Kidney (tissue), 14 donors: ENCODE data around the gene COL4A2. TPM values are rescaled to one million over a fixed set of nuclear protein-coding genes. Genes with fewer than 3 reads are reported as not detected.

Source experiments
- DNase-seq, 5 donors: peaks; one replicate each; pipeline ENCODE4 v3.0.0-alpha.2; 2013 to 2020
- FAIRE-seq: peaks from 2 replicates; lab custom pipeline; 2012; peaks lifted over from hg19 to GRCh38; lab: Jason Lieb, UNC
- H3K27ac ChIP-seq, 2 donors: one replicate each; pipeline ENCODE4 v1.7.0; 2013; ENCODE audit warnings: low read depth in 2 of 2, low read length in 2 of 2, inconsistent platforms in 1 of 2
- H3K27me3 ChIP-seq: one replicate; pipeline ENCODE4 v1.7.1; 2013; ENCODE audit warnings: low read length, inconsistent platforms; ENCODE audit not compliant: control insufficient read depth, insufficient read depth
- H3K36me3 ChIP-seq, 3 donors: one replicate each; pipeline versions ENCODE4 v1.7.0 to v1.7.1; 2013; ENCODE audit warnings: low read length in 3 of 3, control low read depth in 1 of 3, inconsistent platforms in 1 of 3; ENCODE audit not compliant: insufficient read depth in 3 of 3, control insufficient read depth in 2 of 3
- H3K4me1 ChIP-seq, 3 donors: one replicate each; pipeline versions ENCODE4 v1.7.0 to v1.7.1; 2013; ENCODE audit warnings: low read length in 3 of 3, inconsistent platforms in 1 of 3, low read depth in 1 of 3; ENCODE audit not compliant: control insufficient read depth in 2 of 3, insufficient read depth in 2 of 3
- H3K4me3 ChIP-seq, 3 donors: one replicate each; pipeline versions ENCODE4 v1.7.0 to v1.8.1; 2013; ENCODE audit warnings: low read length in 3 of 3, control low read depth in 1 of 3, inconsistent platforms in 1 of 3
- H3K9ac ChIP-seq, 3 donors: one replicate each; pipeline versions ENCODE4 v1.7.0 to v1.7.1; 2013; ENCODE audit warnings: low read length in 3 of 3, control low read depth in 1 of 3, inconsistent platforms in 1 of 3
- H3K9me3 ChIP-seq, 3 donors: one replicate each; pipeline versions ENCODE4 v1.7.0 to v1.7.1; 2013; ENCODE audit warnings: low read length in 3 of 3, control low read depth in 1 of 3, inconsistent platforms in 1 of 3; ENCODE audit not compliant: control insufficient read depth in 2 of 3, insufficient read depth in 1 of 3
- intact Hi-C: fragments of 100-400 bp; cut with DNase I; formaldehyde crosslinking; loops from one replicate; pipeline ENCODE4 v1.11.1; 2022
- polyA plus RNA-seq: library from polyadenylated mRNA; stranded (reverse); fragments of 350-450 nt; fragmentation: Illumina TruSeq; extraction: RNeasy Lipid Tissue Mini Kit (QIAGEN cat#74804); gene quantifications from one replicate; pipeline ENCODE4 v1.2.3, GENCODE V29; 2014; ENCODE audit warnings: low read depth, low replicate concordance; ENCODE audit not compliant: insufficient read depth
- total RNA-seq: library from RNA; stranded (reverse); fragmentation: NEBNext Ultra II Directional; extraction: Animal tissue kit (Norgen Biotek cat#: 25700); gene quantifications from one replicate; pipeline ENCODE4 v1.2.1, GENCODE V29; 2021
- TF ChIP-seq, protein P1 (sequence below): IDR thresholded peaks from 3 replicates; pipeline ENCODE4 v1.5.1; 2012; ENCODE audit warnings: mild to moderate bottlenecking, moderate library complexity, borderline replicate concordance; ENCODE audit not compliant: insufficient read depth; ENCODE audit errors: extremely low read depth
- donor health status: control.
- donor health status: control.
- donor health status: control.
- donor health status: control.
- donor health status: control.
- donor health status: DM: yes; HTN: yes; CAD: no.
- donor health status: Normal renal cell carcinoma (clear cell type).

Gene COL4A2
- total and polyA plus RNA-seq, 2 donors from 2014 or later = 126 to 265 TPM

DNA sequence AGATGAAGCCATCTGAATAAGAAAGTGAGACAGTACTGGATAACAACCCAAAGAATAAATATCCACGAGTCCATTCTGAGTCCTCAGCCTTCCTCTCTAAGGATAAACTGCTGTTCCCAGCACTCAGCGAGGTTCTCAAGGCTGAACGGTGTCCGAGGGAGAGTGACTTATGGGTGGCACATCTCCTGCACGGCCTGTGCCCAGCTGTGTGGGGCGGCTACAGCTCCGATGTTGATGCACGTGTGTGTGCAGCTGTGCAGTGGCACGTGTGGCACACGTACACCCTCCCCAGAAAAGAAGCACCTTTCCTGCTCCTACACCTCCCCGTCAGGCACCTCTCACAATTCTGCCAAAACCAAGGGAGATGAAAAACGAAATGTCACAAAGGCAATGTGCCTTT lies 209.4 kb downstream of the COL4A2 start:
- H3K9ac ChIP-seq = no peak overlapping the region
- TF ChIP-seq, protein P1, sequence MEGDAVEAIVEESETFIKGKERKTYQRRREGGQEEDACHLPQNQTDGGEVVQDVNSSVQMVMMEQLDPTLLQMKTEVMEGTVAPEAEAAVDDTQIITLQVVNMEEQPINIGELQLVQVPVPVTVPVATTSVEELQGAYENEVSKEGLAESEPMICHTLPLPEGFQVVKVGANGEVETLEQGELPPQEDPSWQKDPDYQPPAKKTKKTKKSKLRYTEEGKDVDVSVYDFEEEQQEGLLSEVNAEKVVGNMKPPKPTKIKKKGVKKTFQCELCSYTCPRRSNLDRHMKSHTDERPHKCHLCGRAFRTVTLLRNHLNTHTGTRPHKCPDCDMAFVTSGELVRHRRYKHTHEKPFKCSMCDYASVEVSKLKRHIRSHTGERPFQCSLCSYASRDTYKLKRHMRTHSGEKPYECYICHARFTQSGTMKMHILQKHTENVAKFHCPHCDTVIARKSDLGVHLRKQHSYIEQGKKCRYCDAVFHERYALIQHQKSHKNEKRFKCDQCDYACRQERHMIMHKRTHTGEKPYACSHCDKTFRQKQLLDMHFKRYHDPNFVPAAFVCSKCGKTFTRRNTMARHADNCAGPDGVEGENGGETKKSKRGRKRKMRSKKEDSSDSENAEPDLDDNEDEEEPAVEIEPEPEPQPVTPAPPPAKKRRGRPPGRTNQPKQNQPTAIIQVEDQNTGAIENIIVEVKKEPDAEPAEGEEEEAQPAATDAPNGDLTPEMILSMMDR = no peak
- H3K9me3 ChIP-seq = no peaks in the 10 kb centered on the region
- H3K4me3 ChIP-seq = no peak overlapping the region
- H3K4me1 ChIP-seq = peaks cover 0 to 17% (median 4%) of the 10 kb centered on the region in 3 donors
- H3K36me3 ChIP-seq = peaks cover 4 to 28% (median 14%) of the 10 kb centered on the region in 3 donors
- H3K27me3 ChIP-seq = no peaks in the 10 kb centered on the region
- FAIRE-seq = no peak
- intact Hi-C loops = no loop called here
- H3K27ac ChIP-seq = no peak overlapping the region
- peak in 1 of 5 donors; percentile 71 for DNase-seq

DNA sequence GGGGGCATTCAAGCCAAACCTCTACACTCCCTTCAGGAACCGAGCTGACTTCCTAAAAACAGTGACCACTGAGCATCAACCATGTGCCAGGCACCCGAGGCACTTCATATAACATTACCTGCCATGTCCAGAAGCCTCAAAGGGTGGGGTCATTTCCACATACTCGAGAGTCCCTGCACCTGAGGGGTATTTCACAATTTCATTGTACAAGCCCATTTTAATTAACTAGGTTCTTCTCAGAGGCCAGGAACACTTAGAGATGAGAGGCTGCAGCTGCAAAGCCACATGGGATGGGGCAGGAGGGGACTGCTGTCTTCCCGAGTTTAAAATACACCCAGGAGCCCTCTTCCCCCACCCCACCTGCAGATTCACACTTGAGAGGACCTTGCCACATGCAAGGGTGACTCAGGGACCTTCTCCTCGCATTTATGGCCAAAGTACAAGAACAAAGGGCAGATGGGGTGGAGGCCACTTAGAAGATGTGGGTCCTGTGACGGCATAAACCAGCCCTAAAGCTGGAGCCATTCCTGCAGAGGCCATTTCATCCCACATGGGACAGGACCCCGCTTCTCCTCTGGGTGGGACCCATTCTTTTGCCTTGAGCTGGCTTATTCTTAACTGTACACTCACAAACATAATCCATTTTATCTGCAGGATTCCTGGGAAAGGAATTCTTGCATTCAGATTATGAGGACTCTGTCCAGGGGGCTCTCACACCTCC lies 210.6 kb downstream of the COL4A2 start:
- FAIRE-seq = no peak
- TF ChIP-seq, protein P1 = no peak
- H3K27ac ChIP-seq = no peak overlapping the region
- H3K4me1 ChIP-seq = peaks cover 0 to 17% (median 4%) of the 10 kb centered on the region in 3 donors
- intact Hi-C loops = no loop called here
- H3K9ac ChIP-seq = no peak overlapping the region
- no peaks in the 10 kb centered on the region for H3K27me3 ChIP-seq
- no peaks in the 10 kb centered on the region for H3K9me3 ChIP-seq
- peaks cover 4 to 16% (median 10%) of the 10 kb centered on the region in 3 donors for H3K36me3 ChIP-seq
- peak in 1 of 5 donors; percentile 24 for DNase-seq
- no peak overlapping the region for H3K4me3 ChIP-seq

DNA sequence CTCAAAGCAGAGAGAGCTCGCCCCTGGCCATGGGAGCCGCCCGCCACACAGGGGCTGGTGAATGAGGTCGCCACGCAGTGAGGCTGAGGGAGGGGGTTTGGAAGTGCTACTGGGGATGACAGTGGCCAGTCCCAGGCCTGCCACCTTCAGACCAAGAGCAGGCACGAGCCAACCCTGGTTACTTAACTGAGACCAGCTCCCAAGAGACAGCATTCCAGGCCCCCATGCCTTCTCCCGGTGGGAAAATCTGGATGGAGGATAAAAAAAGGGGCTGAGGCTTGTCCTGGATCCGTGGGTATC lies 211.1 kb downstream of the COL4A2 start:
- no peak overlapping the region for H3K27ac ChIP-seq
- H3K4me3 ChIP-seq = no peak overlapping the region
- no peak for FAIRE-seq
- H3K9ac ChIP-seq = no peak overlapping the region
- peaks cover 0 to 18% (median 9%) of the 10 kb centered on the region in 3 donors for H3K36me3 ChIP-seq
- intact Hi-C loops = no loop called here
- DNase-seq = peak in 1 of 5 donors; percentile 46
- peaks cover 0 to 19% (median 4%) of the 10 kb centered on the region in 3 donors for H3K4me1 ChIP-seq
- H3K27me3 ChIP-seq = no peaks in the 10 kb centered on the region
- TF ChIP-seq, protein P1 = no peak
- no peaks in the 10 kb centered on the region for H3K9me3 ChIP-seq
